ENCODE measurements around the gene SPAG16.
"Not testable (repeated sequence)": the region's sequence is repeated elsewhere in the genome, so short reads cannot be mapped to it uniquely, and the experiment has no call there.

Gene SPAG16

GRCh38 chr2:213274143-213274542, 10.1 kb upstream of the SPAG16 start:
- DNase-seq: no peak

DNA sequence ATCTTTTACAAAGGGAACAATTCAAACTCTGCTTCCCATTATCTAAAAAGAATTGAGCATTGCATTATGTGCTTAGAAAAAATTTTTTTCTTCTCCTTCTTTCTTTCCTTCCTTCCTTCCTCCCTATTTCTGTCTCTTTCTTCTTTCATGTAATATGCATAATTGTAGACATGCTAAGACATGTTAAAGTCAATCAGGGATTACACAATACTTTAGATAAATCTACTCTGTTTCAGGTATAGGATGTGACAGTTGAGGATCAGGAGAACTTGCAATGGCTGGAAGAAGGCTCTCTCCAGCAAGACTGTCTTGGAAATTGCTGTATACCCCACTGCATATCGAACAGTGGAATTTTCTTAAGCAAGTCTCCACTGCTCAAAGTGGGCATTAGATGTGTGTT, 9.0 kb upstream of the SPAG16 start:
- DNase-seq: no peak

DNA sequence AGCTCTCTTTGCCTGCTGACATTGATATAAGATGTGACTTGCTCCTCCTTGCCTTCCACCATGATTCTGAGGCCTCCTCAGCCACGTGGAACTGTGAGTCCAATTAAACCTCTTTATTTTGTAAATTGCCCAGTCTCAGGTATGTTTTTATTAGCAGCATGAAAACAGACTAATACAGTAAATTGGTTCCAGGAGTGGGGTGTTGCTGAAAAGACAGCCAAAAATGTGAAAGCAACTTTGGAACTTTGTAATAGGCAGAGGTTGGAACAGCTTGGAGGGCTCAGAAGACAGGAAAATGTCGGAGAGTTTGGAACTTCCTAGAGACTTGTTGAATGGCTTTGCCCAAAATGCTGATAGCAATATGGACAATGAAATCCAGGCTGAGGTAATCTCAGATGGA, 7.1 kb upstream of the SPAG16 start:
- DNase-seq: not testable (repeated sequence)

GRCh38 chr2:213279116-213279620, 5.1 kb upstream of the SPAG16 start:
- no peak for DNase-seq

DNA sequence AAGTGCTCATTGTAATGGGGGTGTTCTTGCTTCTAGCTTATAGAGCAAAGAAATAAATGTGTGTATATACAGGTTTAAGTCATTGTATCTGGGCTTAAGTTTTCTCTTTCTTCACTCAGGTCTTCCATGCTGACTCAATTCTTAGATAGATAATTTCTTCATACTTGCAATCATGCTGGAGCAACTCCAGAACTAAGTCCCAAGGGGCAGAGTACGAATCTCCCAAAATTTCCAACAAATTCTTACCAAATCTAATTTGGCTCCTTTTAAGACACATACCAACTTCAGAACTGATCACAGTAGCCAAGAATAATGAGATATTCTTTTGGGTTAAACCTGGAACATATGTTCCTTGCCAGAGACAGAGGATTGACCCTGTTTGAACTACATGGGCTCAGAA, 4.3 kb upstream of the SPAG16 start:
- no peak for DNase-seq

- no peak for DNase-seq
These were observed 3.1 kb upstream of the SPAG16 start for GRCh38 chr2:213281156-213281555.

DNA sequence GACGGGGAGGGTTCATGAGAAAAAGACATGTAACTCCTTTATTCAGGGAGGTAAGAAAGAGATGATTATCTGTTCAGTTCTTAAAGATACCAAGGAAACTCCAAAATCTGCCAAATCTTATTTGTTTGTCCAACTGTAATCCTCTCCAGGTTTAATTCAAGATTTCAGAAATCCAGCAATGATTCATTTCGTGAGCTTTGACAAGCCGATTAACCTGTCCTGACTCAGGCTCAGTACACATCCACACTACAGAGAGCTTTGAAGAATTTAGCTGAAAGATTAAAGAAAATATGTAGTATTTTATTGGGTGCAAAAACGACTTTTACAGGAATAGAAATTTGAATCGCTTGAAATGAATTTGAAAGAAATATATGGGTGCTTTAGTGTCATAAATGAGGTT, 1.1 kb downstream of the SPAG16 start:
- DNase-seq: no peak

DNA sequence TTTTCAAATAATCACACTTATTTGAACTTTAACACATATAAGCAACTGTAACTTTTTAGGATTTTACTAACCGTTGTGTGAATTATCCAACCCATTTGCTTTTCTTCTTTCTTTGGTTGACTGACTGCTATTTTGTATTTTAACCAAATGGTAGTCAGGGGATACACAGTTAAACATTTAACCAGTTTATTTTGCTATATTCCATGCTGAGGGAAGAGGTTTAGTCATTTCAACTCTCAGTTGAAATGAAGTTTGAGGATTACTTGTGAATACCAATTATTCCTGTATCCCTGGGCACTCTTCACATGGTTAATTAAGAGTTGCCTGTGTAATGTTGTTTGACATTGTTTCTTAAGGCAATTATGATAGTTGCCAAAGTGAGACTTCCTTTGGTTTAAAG, 1.9 kb downstream of the SPAG16 start:
- no peak for DNase-seq

DNA sequence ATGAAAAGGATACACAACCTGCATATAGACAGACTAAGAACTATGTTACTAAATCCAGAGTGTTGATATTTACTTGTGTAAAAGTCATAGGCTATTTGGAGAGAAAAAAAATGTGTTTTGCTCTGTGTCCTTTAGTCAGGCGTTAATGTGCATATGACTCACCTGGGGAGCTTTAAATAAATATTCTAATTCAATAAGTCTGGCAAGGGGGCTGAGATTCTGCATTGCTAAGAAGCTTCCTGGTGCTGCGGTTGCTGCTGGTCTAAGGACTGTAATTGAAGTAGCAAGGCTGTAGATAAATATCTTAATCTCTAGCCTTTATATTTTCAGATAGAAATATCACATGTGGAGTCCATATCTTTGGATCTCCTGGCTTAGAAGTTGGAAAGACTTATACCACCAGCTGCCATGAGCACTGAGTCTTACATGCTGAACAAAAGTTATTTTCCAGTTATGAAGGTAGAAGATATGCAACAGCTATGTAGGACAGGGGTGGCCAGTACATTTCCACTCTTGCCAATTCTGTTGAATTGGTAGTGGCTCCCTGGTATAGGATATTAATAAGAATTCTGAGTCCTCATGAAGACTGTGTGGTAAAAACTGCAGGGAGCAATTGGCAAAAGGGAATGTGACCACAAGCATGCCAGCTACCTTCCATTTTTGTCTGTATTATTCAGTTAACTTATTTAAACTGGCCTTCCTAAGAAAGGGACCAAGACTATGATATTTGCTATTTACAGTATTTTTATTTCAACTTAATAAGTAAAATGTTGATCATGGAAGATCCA, 4.8 kb downstream of the SPAG16 start:
- DNase-seq: no peak

GRCh38 chr2:213290501-213290900, 6.2 kb downstream of the SPAG16 start:
- no peak for DNase-seq

DNA sequence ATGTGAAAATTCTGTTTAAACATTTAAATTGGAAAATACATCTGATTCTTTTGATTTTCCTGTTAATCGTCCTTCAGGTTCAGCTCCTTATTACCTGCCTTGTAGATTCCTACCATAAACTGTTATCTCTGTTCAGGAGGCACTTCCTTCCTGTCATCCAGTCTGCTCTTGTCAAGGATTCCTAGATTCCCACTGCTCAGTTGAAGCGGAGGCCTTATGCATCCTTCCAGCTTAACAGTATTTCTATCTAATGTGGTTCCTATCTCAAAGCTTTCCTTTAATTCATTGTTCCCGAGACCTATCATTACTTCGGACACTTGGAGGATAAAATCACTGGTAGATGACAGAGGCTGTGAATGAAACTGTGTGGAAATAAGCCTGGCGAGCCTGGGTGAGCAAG, 12.0 kb downstream of the SPAG16 start:
- no peak for DNase-seq

- DNase-seq: no peak
These were observed 22.2 kb downstream of the SPAG16 start for GRCh38 chr2:213306316-213306942.

- DNase-seq: no peak
These were observed 31.1 kb downstream of the SPAG16 start for GRCh38 chr2:213315168-213315876.

DNA sequence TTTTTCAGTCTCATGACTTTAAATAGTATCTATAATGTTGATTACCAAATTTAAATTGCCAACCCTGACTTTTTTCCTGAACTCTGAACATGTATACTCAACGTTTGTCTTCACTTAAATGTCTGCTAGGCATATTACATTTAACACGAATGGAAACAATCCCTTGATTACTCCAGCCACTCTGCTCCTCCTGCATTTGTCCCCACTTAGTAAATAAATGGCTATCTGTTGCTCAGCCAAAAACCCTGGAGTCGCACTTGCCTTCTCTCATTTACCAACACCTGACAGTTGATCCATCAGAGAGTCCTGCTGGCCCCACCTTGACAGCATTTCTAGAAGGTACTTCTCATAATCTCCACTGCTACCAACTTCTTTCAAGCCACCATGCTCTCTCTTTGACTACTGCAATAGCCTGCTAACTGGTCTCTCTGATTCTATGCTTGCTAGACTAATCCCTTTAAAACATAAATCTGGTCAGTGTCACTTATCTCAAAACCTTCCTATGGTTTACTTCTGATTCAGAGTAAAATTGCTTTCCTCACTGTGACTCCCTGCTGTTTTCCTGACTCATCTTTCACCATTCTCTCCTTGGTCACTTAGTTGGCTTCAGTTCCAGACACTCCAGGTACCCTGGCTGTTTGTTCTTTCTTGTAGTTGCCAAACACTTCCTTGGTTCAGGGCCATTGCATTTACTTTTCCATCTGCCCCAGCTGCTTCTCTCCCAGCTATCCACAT, 31.9 kb downstream of the SPAG16 start:
- DNase-seq: no peak

- DNase-seq: no peak
These were observed 33.7 kb downstream of the SPAG16 start for GRCh38 chr2:213317929-213318328.

DNA sequence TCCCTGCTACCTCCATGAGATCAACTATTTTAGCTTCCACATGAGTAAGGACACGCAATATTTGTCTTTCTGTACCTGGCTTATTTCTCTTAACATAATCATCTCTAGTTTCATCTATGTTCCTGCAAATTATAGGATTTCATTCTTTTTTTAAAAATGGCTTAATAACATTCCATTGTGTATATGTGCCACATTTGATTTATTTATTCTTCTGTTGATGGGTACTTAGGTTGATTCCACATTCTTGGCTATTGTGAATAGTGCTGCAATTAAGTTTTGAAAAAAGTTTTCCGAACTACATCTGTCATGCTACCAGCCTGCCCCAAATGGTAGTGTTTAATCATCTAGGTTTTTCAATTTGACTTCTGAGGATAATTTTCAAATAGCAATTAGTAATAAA, 36.3 kb downstream of the SPAG16 start:
- no peak for DNase-seq

DNA sequence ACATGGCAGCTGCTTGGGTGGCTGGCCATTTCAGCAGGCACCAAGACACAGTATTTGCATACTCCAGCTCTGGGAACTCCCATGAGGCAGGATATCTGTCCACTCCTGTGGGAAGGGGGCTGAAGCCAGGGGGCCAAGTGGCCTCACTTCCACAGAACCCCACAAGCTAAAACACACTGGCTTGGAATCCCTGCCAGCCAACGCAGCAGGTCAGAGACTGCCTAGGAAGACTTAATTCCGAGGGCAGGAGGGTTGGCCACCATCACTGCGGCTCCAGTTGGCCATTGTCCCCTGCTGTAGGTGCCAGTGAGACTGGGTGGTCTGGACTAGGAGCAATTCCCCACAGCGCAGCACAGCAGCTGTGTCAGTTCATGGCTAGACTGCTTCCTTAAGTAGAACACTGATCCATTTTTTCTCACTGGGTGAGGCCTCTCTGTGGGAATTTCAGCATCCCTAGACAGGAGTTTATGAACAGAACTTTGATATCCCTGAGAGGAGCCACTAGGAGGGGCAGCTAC, 52.0 kb downstream of the SPAG16 start:
- DNase-seq: no peak

GRCh38 chr2:213353419-213353818, 69.2 kb downstream of the SPAG16 start:
- DNase-seq: no peak

GRCh38 chr2:213376644-213377043, 92.4 kb downstream of the SPAG16 start:
- DNase-seq: no peak

DNA sequence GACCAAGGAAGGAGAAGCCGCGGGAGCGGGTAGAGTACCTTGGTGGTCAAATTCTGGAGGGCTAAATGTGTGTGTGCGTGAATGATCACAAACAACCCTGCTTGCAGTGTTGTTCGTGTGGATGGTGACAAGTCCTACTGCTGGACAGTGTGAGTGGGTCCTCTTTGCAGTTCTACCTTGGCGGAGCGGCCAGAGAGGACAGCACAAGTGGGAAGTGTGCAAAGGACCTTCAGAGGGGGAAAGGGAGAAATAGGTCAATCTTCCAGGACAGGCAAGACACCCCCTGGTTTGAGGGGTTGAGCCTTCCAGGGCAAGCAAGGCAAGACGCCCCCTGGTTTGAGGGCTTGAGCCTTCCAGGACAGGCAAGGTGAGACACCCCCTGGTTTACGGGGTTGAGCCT, 122.8 kb downstream of the SPAG16 start:
- not testable (repeated sequence) for DNase-seq

- DNase-seq: not testable (repeated sequence)
These were observed 124.3 kb downstream of the SPAG16 start for GRCh38 chr2:213408426-213409070.

DNA sequence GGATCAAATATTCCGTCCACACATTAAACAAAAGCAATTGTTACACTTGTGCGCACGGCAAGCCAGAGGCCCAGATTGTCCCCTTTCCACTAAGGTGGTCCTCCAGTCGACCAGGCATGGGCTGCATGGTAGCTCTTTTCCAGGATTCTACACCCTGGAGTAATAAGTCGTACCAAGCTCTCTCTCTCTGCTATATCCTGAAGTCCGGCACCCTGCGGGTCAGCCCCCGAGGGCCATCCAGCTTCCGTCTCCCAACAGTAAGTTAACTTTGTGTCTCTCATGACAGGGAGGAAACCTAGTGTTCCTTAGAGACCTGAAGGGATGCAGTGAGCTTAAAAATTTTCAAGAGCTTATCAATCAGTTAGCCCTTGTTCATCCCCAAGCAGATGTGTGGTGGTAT, 126.4 kb downstream of the SPAG16 start:
- not testable (repeated sequence) for DNase-seq
